NCI-H82 (cell line): ENCODE measurements around the gene NUPR2.
"Not testable (repeated sequence)": the region's sequence is repeated elsewhere in the genome, so short reads cannot be mapped to it uniquely, and the experiment has no call there.

ENCODE experiments used
- DNase-seq: peaks from one replicate; lab custom pipeline; 2025; lab: John Stamatoyannopoulos, UW

NUPR2 gene

GRCh38 chr7:56086761-56087160, 29.5 kb downstream of the NUPR2 start:
- no peak for DNase-seq

GRCh38 chr7:56083150-56083785, 32.9 kb downstream of the NUPR2 start:
- no peak for DNase-seq

GRCh38 chr7:56081626-56082340, 34.4 kb downstream of the NUPR2 start:
- no peak for DNase-seq

- DNase-seq: not testable (repeated sequence)
Measured at GRCh38 chr7:56080726-56081435, 35.3 kb downstream of the NUPR2 start.

GRCh38 chr7:56079450-56080185, 36.6 kb downstream of the NUPR2 start:
- no peak for DNase-seq

GRCh38 chr7:56078196-56078595, 38.0 kb downstream of the NUPR2 start:
- DNase-seq: no peak

- DNase-seq: no peak
Measured at GRCh38 chr7:56077681-56078080, 38.5 kb downstream of the NUPR2 start.

- peak; percentile 93 for DNase-seq
Measured at GRCh38 chr7:56074371-56074791, 41.8 kb downstream of the NUPR2 start.

GRCh38 chr7:56066376-56066775, 49.8 kb downstream of the NUPR2 start:
- not testable (repeated sequence) for DNase-seq
